ENCODE measurements around the gene ERFE.

ERFE gene

DNA sequence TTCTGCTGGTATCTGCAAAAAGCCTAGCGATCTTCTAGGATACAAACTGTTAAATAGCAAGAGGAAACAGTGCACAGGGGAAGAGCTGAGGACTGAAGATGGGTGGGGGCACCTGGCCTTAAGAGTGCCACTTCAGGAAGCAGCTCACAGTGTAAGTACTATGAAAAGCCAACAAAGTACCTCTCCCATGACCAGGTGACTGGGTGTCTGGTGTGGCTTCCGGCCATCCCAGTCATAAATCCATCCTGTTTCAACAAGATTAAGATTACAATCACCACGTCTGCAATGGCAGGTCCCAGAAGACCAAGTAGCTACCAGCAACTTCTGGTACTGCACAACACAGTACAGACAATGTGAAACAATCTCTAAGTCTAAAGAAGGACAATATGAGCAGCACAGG, 15.9 kb downstream of the ERFE start:
- Histone ChIP-seq H3K36me3 (ENCODE audit: control insufficient read depth in 4 of 4, insufficient read depth in 4 of 4, low read length in 3 of 4) (peaks cover 9 to 87% (median 57%) of the 10 kb centered on the region in 4 experiments), H3K27me3 (replicated peaks in 2 of 5; ENCODE audit: control insufficient read depth in 4 of 5, insufficient read depth in 5 of 5, low read length in 4 of 5) (no peaks in the 10 kb centered on the region)
- 75% methylated on average over 1 of the region's 3 CpGs for WGBS (ENCODE audit: insufficient coverage)

DNA sequence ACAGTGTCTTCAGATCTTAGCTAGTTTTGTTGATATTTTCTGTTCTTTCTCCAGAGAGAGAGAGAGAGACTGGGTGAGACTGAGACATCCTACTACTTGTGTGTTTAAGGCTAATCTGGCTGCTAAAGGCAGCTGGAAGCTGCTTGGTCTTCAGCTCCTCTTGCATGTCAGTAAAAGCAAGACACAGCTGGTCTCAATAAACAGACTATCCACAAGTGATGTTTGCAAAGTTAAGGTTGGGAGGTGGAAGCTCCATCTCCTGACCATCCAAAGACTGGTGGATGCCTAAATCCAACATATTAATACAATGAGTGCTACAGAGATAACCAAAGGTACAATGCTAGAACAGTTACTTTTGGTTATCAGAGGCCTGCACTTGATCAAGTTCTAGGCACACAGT, 17.8 kb downstream of the ERFE start:
- POLR2A ChIA-PET: no interaction called here
- CTCF ChIA-PET: interaction anchor here (1.1 to 2.0 kb wide), 2 partner anchors 12 to 17 kb away, joined by 4 to 7 read pairs; no protein-coding TSS in a partner anchor
- peaks cover 15 to 90% (median 64%) of the 10 kb centered on the region in 4 experiments for H3K36me3 ChIP-seq (ENCODE audit: control insufficient read depth in 4 of 4, insufficient read depth in 4 of 4, low read length in 3 of 4)
- no peak overlapping the region for H3K4me3 ChIP-seq (ENCODE audit: control insufficient read depth in 1 of 7, extremely low read depth in 1 of 7, insufficient read depth in 4 of 7, low read depth in 2 of 7, low read length in 6 of 7)
- no peak for DNase-seq
- H3K4me1 ChIP-seq (ENCODE audit: control extremely low read depth in 1 of 4, control insufficient read depth in 4 of 4, insufficient read depth in 4 of 4, low read length in 3 of 4): no peaks in the 10 kb centered on the region
- H3K27me3 ChIP-seq (replicated peaks in 2 of 5; ENCODE audit: control insufficient read depth in 4 of 5, insufficient read depth in 5 of 5, low read length in 4 of 5): no peaks in the 10 kb centered on the region
- no peak overlapping the region for H3K27ac ChIP-seq (ENCODE audit: insufficient read depth in 1 of 2, low read depth in 1 of 2, low read length in 2 of 2, poor library complexity in 1 of 2, severe bottlenecking in 2 of 2)
- no peaks in the 10 kb centered on the region for H3K9me3 ChIP-seq (ENCODE audit: control extremely low read depth in 1 of 5, control insufficient read depth in 4 of 5, insufficient read depth in 2 of 5, low read depth in 1 of 5, low read length in 4 of 5)

More for the DNA sequence above, 15.9 kb downstream of the ERFE start:
- Histone ChIP-seq H3K4me3 (ENCODE audit: control insufficient read depth in 1 of 7, extremely low read depth in 1 of 7, insufficient read depth in 4 of 7, low read depth in 2 of 7, low read length in 6 of 7) (no peak overlapping the region), H3K27ac (ENCODE audit: insufficient read depth in 1 of 2, low read depth in 1 of 2, low read length in 2 of 2, poor library complexity in 1 of 2, severe bottlenecking in 2 of 2) (no peak overlapping the region), H3K9me3 (ENCODE audit: control extremely low read depth in 1 of 5, control insufficient read depth in 4 of 5, insufficient read depth in 2 of 5, low read depth in 1 of 5, low read length in 4 of 5) (no peaks in the 10 kb centered on the region), H3K4me1 (ENCODE audit: control extremely low read depth in 1 of 4, control insufficient read depth in 4 of 4, insufficient read depth in 4 of 4, low read length in 3 of 4) (no peaks in the 10 kb centered on the region)
- no peak for DNase-seq
- POLR2A ChIA-PET: no interaction called here
- CTCF ChIA-PET: interaction anchor here (1.3 to 1.5 kb wide), 2 partner anchors 15 to 28 kb away, joined by 3 read pairs; no protein-coding TSS in a partner anchor

DNA sequence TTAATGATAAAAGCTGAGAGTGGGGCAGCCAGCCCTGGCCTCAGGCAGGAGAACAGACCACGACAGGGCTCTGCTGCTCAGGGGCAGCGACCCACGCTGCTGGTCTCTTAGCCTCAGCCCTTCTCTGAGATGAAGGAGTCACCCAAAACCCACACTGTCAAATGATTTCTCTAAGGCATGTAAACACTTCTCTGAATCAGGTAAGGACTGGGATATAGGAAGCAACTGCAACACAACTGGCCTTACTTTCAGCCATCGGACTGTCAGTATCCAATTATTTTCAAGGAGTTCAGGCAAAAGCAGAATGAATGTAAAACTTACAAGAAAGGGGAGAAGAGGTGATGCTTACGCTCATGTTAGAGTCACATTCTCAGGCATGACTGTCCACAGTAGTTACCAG, 21.8 kb downstream of the ERFE start:
- no peaks in the 10 kb centered on the region for H3K9me3 ChIP-seq (ENCODE audit: control extremely low read depth in 1 of 5, control insufficient read depth in 4 of 5, insufficient read depth in 2 of 5, low read depth in 1 of 5, low read length in 4 of 5)
- H3K4me3 ChIP-seq (ENCODE audit: control insufficient read depth in 1 of 7, extremely low read depth in 1 of 7, insufficient read depth in 4 of 7, low read depth in 2 of 7, low read length in 6 of 7): no peak overlapping the region
- 92% methylated on average over 4 of the region's 5 CpGs for WGBS (ENCODE audit: insufficient coverage)
- CTCF ChIA-PET: interaction anchor here (1.0 kb wide), 1 partner anchor 93 kb away, joined by 3 read pairs; no protein-coding TSS in a partner anchor
- no peaks in the 10 kb centered on the region for H3K27me3 ChIP-seq (replicated peaks in 2 of 5; ENCODE audit: control insufficient read depth in 4 of 5, insufficient read depth in 5 of 5, low read length in 4 of 5)
- H3K27ac ChIP-seq (ENCODE audit: insufficient read depth in 1 of 2, low read depth in 1 of 2, low read length in 2 of 2, poor library complexity in 1 of 2, severe bottlenecking in 2 of 2): no peak overlapping the region
- peaks cover 21 to 92% (median 74%) of the 10 kb centered on the region in 4 experiments for H3K36me3 ChIP-seq (ENCODE audit: control insufficient read depth in 4 of 4, insufficient read depth in 4 of 4, low read length in 3 of 4)
- POLR2A ChIA-PET: no interaction called here
- DNase-seq: no peak
- no peaks in the 10 kb centered on the region for H3K4me1 ChIP-seq (ENCODE audit: control extremely low read depth in 1 of 4, control insufficient read depth in 4 of 4, insufficient read depth in 4 of 4, low read length in 3 of 4)

DNA sequence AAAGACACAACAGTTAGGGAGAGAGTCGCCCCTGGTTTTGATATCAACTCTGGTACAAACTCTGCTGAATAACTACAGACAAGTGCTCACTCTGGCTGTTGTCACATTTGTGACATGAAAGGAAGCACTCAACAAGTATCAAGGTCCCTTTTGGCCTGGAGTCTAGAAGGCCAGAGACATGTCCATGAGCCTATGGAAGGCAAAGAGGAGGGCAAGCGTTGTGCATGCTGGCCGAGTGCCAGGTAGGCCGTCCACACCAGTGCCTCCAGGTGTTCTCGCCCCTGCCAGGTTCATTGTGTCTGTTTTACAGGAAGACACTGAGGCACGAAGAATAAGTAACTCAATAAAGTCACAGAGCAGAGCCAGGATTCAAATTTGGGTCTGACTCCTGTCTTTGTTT, 23.6 kb downstream of the ERFE start:
- DNase-seq: no peak
- peaks cover 34 to 95% (median 76%) of the 10 kb centered on the region in 4 experiments for H3K36me3 ChIP-seq (ENCODE audit: control insufficient read depth in 4 of 4, insufficient read depth in 4 of 4, low read length in 3 of 4)
- no peak overlapping the region for H3K4me3 ChIP-seq (ENCODE audit: control insufficient read depth in 1 of 7, extremely low read depth in 1 of 7, insufficient read depth in 4 of 7, low read depth in 2 of 7, low read length in 6 of 7)
- no peak overlapping the region for H3K27ac ChIP-seq (ENCODE audit: insufficient read depth in 1 of 2, low read depth in 1 of 2, low read length in 2 of 2, poor library complexity in 1 of 2, severe bottlenecking in 2 of 2)
- no peaks in the 10 kb centered on the region for H3K27me3 ChIP-seq (replicated peaks in 2 of 5; ENCODE audit: control insufficient read depth in 4 of 5, insufficient read depth in 5 of 5, low read length in 4 of 5)
- H3K4me1 ChIP-seq (ENCODE audit: control extremely low read depth in 1 of 4, control insufficient read depth in 4 of 4, insufficient read depth in 4 of 4, low read length in 3 of 4): no peaks in the 10 kb centered on the region
- WGBS (ENCODE audit: insufficient coverage): 97% methylated on average over 6 of the region's 6 CpGs
- H3K9me3 ChIP-seq (ENCODE audit: control extremely low read depth in 1 of 5, control insufficient read depth in 4 of 5, insufficient read depth in 2 of 5, low read depth in 1 of 5, low read length in 4 of 5): no peaks in the 10 kb centered on the region
- CTCF ChIA-PET: no interaction called here
- POLR2A ChIA-PET: no interaction called here

DNA sequence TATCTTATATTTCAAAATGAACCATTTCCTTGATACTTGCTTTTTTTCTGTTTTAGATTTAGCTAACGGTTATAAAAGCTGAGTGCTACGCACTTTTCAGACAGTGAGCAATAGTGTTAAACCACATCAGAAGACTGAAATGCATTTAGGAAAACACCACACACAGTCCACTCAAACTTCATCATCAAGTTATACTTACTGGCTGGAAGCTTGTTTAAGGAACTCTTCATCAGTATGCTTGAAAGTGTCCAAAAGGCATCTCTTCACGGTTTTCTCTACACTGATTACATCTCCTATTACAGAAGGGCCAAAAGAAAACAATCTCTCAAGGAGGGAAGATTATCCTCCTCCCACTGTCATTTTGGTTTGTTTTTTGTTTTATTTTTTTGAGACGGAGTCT, 25.1 kb downstream of the ERFE start:
- no peak for DNase-seq
- Histone ChIP-seq H3K4me1 (ENCODE audit: control extremely low read depth in 1 of 4, control insufficient read depth in 4 of 4, insufficient read depth in 4 of 4, low read length in 3 of 4) (no peaks in the 10 kb centered on the region), H3K27me3 (replicated peaks in 2 of 5; ENCODE audit: control insufficient read depth in 4 of 5, insufficient read depth in 5 of 5, low read length in 4 of 5) (no peaks in the 10 kb centered on the region), H3K36me3 (ENCODE audit: control insufficient read depth in 4 of 4, insufficient read depth in 4 of 4, low read length in 3 of 4) (peaks cover 39 to 95% (median 81%) of the 10 kb centered on the region in 4 experiments), H3K4me3 (ENCODE audit: control insufficient read depth in 1 of 7, extremely low read depth in 1 of 7, insufficient read depth in 4 of 7, low read depth in 2 of 7, low read length in 6 of 7) (no peak overlapping the region), H3K9me3 (ENCODE audit: control extremely low read depth in 1 of 5, control insufficient read depth in 4 of 5, insufficient read depth in 2 of 5, low read depth in 1 of 5, low read length in 4 of 5) (no peaks in the 10 kb centered on the region), H3K27ac (ENCODE audit: insufficient read depth in 1 of 2, low read depth in 1 of 2, low read length in 2 of 2, poor library complexity in 1 of 2, severe bottlenecking in 2 of 2) (no peak overlapping the region)
- ChIA-PET POLR2A (no interaction called here), CTCF (interaction anchor here (1.2 kb wide), 1 partner anchor 19 kb away, joined by 4 read pairs; the partner anchor contains the start of gene ILKAP)
- 100% methylated on average over 3 of the region's 4 CpGs for WGBS (ENCODE audit: insufficient coverage)

DNA sequence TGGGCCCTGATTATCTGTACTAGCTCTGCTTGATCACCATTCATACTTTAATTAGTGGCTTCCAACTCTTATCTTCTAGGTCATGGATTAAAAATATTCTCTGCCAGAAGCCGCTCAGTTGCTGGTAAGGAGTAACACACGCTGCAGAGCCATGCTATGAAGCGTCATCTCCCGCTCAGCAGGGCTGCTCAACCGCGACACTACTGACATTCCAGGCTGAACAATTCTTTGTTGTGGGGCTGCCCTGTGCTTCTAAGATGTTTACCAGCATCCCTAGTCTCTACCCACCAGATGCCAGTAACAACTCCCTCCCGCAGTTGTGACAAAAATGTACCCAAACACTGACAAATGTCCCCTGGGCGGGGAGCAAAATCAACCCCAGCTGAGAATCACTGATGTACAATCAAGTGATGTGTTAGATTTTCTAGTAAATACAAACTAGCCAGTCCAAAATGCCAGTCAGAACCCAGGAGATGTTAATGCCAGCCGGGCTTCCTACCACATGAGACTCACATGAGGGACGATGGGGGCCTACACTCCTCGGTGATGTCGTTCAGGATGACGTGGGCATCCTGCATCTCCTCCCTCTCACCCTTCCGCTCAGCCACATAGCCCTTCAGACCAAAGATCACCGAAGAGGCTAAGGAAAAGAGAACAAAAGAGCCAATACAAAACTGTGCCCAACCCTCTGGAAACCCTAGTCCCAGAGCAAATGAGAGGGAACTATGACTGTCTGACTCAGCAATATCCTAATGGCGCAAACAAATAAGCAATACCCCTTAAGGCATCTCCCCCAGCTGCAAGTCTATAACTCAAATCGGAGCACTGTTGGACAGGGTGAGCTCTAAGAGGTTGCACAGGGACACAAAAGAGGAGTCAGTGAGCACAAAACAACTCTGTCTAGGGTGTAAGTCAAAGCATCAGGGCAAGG, 29.1 kb downstream of the ERFE start:
- CTCF ChIA-PET: interaction anchor here (0.6 to 2.0 kb wide), 4 partner anchors 11 to 75 kb away, joined by 3 to 7 read pairs (median 4); no protein-coding TSS in a partner anchor
- no peaks in the 10 kb centered on the region for H3K4me1 ChIP-seq (ENCODE audit: control extremely low read depth in 1 of 4, control insufficient read depth in 4 of 4, insufficient read depth in 4 of 4, low read length in 3 of 4)
- DNase-seq: no peak
- POLR2A ChIA-PET: no interaction called here
- no peaks in the 10 kb centered on the region for H3K9me3 ChIP-seq (ENCODE audit: control extremely low read depth in 1 of 5, control insufficient read depth in 4 of 5, insufficient read depth in 2 of 5, low read depth in 1 of 5, low read length in 4 of 5)
- no peak overlapping the region for H3K27ac ChIP-seq (ENCODE audit: insufficient read depth in 1 of 2, low read depth in 1 of 2, low read length in 2 of 2, poor library complexity in 1 of 2, severe bottlenecking in 2 of 2)
- no peak overlapping the region for H3K4me3 ChIP-seq (ENCODE audit: control insufficient read depth in 1 of 7, extremely low read depth in 1 of 7, insufficient read depth in 4 of 7, low read depth in 2 of 7, low read length in 6 of 7)
- no peaks in the 10 kb centered on the region for H3K27me3 ChIP-seq (replicated peaks in 2 of 5; ENCODE audit: control insufficient read depth in 4 of 5, insufficient read depth in 5 of 5, low read length in 4 of 5)
- 98% methylated on average over 15 of the region's 17 CpGs for WGBS (ENCODE audit: insufficient coverage)
- H3K36me3 ChIP-seq (ENCODE audit: control insufficient read depth in 4 of 4, insufficient read depth in 4 of 4, low read length in 3 of 4): peaks cover 30 to 88% (median 66%) of the 10 kb centered on the region in 4 experiments

DNA sequence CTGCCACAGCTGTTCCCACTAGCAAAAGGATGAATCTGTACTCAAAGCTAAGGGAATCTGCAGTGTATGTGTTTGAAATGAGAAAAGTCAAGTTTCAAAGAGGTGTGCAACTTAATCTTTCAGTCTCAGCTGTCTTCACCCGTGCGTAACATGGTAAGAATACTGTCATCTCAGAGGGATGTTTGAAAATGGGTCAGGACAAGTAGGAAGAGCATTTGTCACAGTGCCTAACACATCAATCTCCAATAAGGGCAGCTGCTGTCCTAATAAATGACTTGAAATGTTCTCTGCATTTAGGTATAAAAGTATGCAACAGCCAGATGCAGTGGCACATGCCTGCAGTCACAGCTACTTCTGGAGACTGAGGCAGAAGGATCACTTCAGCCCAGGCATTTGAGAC, 31.7 kb downstream of the ERFE start:
- no peak for DNase-seq
- H3K4me3 ChIP-seq (ENCODE audit: control insufficient read depth in 1 of 7, extremely low read depth in 1 of 7, insufficient read depth in 4 of 7, low read depth in 2 of 7, low read length in 6 of 7): no peak overlapping the region
- CTCF ChIA-PET: interaction anchor here (0.6 to 1.0 kb wide), 3 partner anchors 19 to 146 kb away, joined by 3 read pairs; no protein-coding TSS in a partner anchor
- no peak overlapping the region for H3K27ac ChIP-seq (ENCODE audit: insufficient read depth in 1 of 2, low read depth in 1 of 2, low read length in 2 of 2, poor library complexity in 1 of 2, severe bottlenecking in 2 of 2)
- H3K36me3 ChIP-seq (ENCODE audit: control insufficient read depth in 4 of 4, insufficient read depth in 4 of 4, low read length in 3 of 4): peaks cover 30 to 77% (median 56%) of the 10 kb centered on the region in 4 experiments
- no peaks in the 10 kb centered on the region for H3K9me3 ChIP-seq (ENCODE audit: control extremely low read depth in 1 of 5, control insufficient read depth in 4 of 5, insufficient read depth in 2 of 5, low read depth in 1 of 5, low read length in 4 of 5)
- H3K27me3 ChIP-seq (replicated peaks in 2 of 5; ENCODE audit: control insufficient read depth in 4 of 5, insufficient read depth in 5 of 5, low read length in 4 of 5): no peaks in the 10 kb centered on the region
- no CpG with 5 or more reads among the region's 2 CpGs for WGBS (ENCODE audit: insufficient coverage)
- POLR2A ChIA-PET: no interaction called here
- no peaks in the 10 kb centered on the region for H3K4me1 ChIP-seq (ENCODE audit: control extremely low read depth in 1 of 4, control insufficient read depth in 4 of 4, insufficient read depth in 4 of 4, low read length in 3 of 4)
